Measurements from ENCODE around the gene GET3. TPM values are rescaled to one million over a fixed set of nuclear protein-coding genes. Genes with fewer than 3 reads are reported as not detected.
A peak's percentile ranks its signal among the peaks of the same experiment; 100 is the strongest.
"Not testable (repeated sequence)": the region's sequence is repeated elsewhere in the genome, so short reads cannot be mapped to it uniquely, and the experiment has no call there.

The GET3 gene
- total RNA-seq, 1 donor from 2014 or later = 49.3 TPM

GRCh38 chr19:12694641-12695040 lies 42.7 kb upstream of the GET3 start:
- Mint-ChIP-seq H3K36me3 (ENCODE audit: unreplicated experiment) (no peaks in the 10 kb centered on the region), H3K27me3 (ENCODE audit: unreplicated experiment) (peaks cover 2% of the 10 kb centered on the region), H3K4me1 (ENCODE audit: low read depth, unreplicated experiment) (no peaks in the 10 kb centered on the region), H3K4me3 (ENCODE audit: unreplicated experiment) (no peak overlapping the region), H3K27ac (ENCODE audit: unreplicated experiment) (no peak overlapping the region), H3K9me3 (ENCODE audit: unreplicated experiment) (peaks cover 7% of the 10 kb centered on the region)
- DNase-seq = no peak
- TF ChIP-seq CTCF (IDR thresholded peaks at IDR 0.05; ENCODE audit: partially characterized antibody, unreplicated experiment) = no peak

- TF ChIP-seq CTCF (IDR thresholded peaks at IDR 0.05; ENCODE audit: partially characterized antibody, unreplicated experiment) = no peak
- no peak for DNase-seq
- Mint-ChIP-seq H3K4me1 (ENCODE audit: low read depth, unreplicated experiment) (no peaks in the 10 kb centered on the region), H3K27ac (ENCODE audit: unreplicated experiment) (no peak overlapping the region), H3K9me3 (ENCODE audit: unreplicated experiment) (peaks cover 7% of the 10 kb centered on the region), H3K4me3 (ENCODE audit: unreplicated experiment) (no peak overlapping the region), H3K27me3 (ENCODE audit: unreplicated experiment) (peaks cover 2% of the 10 kb centered on the region), H3K36me3 (ENCODE audit: unreplicated experiment) (no peaks in the 10 kb centered on the region)
Observed at GRCh38 chr19:12695096-12695495, 42.2 kb upstream of the GET3 start.

- H3K9me3 Mint-ChIP-seq (ENCODE audit: unreplicated experiment) = peaks cover 7% of the 10 kb centered on the region
- no peak for TF ChIP-seq CTCF (IDR thresholded peaks at IDR 0.05; ENCODE audit: partially characterized antibody, unreplicated experiment)
- no peak for DNase-seq
- no peaks in the 10 kb centered on the region for H3K4me1 Mint-ChIP-seq (ENCODE audit: low read depth, unreplicated experiment)
- H3K4me3 Mint-ChIP-seq (ENCODE audit: unreplicated experiment) = peak overlapping the region; percentile 73
- H3K36me3 Mint-ChIP-seq (ENCODE audit: unreplicated experiment) = no peaks in the 10 kb centered on the region
- H3K27ac Mint-ChIP-seq (ENCODE audit: unreplicated experiment) = no peak overlapping the region
- H3K27me3 Mint-ChIP-seq (ENCODE audit: unreplicated experiment) = peaks cover 2% of the 10 kb centered on the region
Observed at GRCh38 chr19:12695514-12695913, 41.8 kb upstream of the GET3 start.

- Mint-ChIP-seq H3K36me3 (ENCODE audit: unreplicated experiment) (no peaks in the 10 kb centered on the region), H3K9me3 (ENCODE audit: unreplicated experiment) (peaks cover 7% of the 10 kb centered on the region), H3K27ac (ENCODE audit: unreplicated experiment) (no peak overlapping the region), H3K4me1 (ENCODE audit: low read depth, unreplicated experiment) (no peaks in the 10 kb centered on the region), H3K4me3 (ENCODE audit: unreplicated experiment) (peak overlapping the region; percentile 90), H3K27me3 (ENCODE audit: unreplicated experiment) (peaks cover 2% of the 10 kb centered on the region)
- no peak for TF ChIP-seq CTCF (IDR thresholded peaks at IDR 0.05; ENCODE audit: partially characterized antibody, unreplicated experiment)
- DNase-seq = no peak
Observed at GRCh38 chr19:12695997-12696365, 41.3 kb upstream of the GET3 start.

- Mint-ChIP-seq H3K27me3 (ENCODE audit: unreplicated experiment) (peaks cover 2% of the 10 kb centered on the region), H3K4me1 (ENCODE audit: low read depth, unreplicated experiment) (no peaks in the 10 kb centered on the region), H3K9me3 (ENCODE audit: unreplicated experiment) (peaks cover 7% of the 10 kb centered on the region), H3K27ac (ENCODE audit: unreplicated experiment) (peak within 1 kb of the TSS; percentile 88), H3K4me3 (ENCODE audit: unreplicated experiment) (peak within 1 kb of the TSS; percentile 90), H3K36me3 (ENCODE audit: unreplicated experiment) (no peaks in the 10 kb centered on the region)
- peak; percentile 98 for DNase-seq
- no peak for TF ChIP-seq CTCF (IDR thresholded peaks at IDR 0.05; ENCODE audit: partially characterized antibody, unreplicated experiment)
Observed at GRCh38 chr19:12696366-12697335, 40.6 kb upstream of the GET3 start, which contains the start of gene FBXW9. Gene FBXW9 (minus strand): TSS chr19:12696631. CDS start chr19:12696581, 50 bp downstream.

- not testable (repeated sequence) for H3K36me3 Mint-ChIP-seq (ENCODE audit: unreplicated experiment); H3K4me3 Mint-ChIP-seq (ENCODE audit: unreplicated experiment); DNase-seq; H3K4me1 Mint-ChIP-seq (ENCODE audit: low read depth, unreplicated experiment); H3K27ac Mint-ChIP-seq (ENCODE audit: unreplicated experiment); H3K9me3 Mint-ChIP-seq (ENCODE audit: unreplicated experiment); H3K27me3 Mint-ChIP-seq (ENCODE audit: unreplicated experiment)
Observed at GRCh38 chr19:12697425-12697824, 39.9 kb upstream of the GET3 start.
